Measurements from ENCODE around the gene CMPK1.

Gene CMPK1

GRCh38 chr1:47389731-47390130 is 56.1 kb downstream of the CMPK1 start:
- TF ChIP-seq CTCF (IDR thresholded peaks at IDR 0.05; ENCODE audit: extremely low read depth, insufficient read depth, missing control alignments): no peak
- in situ Hi-C loops (cut with MboI; ENCODE audit: low pct_unique_long_range_greater_than_20kb, low sequenced_read_pairs, unreplicated experiment): no loop called here
- DNase-seq (ENCODE audit: low spot score): no peak

- TF ChIP-seq CTCF (IDR thresholded peaks at IDR 0.05; ENCODE audit: extremely low read depth, insufficient read depth, missing control alignments): no peak
- in situ Hi-C loops (cut with MboI; ENCODE audit: low pct_unique_long_range_greater_than_20kb, low sequenced_read_pairs, unreplicated experiment): no loop called here
- no peak for DNase-seq (ENCODE audit: low spot score)
These were observed 57.3 kb downstream of the CMPK1 start for GRCh38 chr1:47390843-47391242.

- in situ Hi-C loops (cut with MboI; ENCODE audit: low pct_unique_long_range_greater_than_20kb, low sequenced_read_pairs, unreplicated experiment): no loop called here
- DNase-seq (ENCODE audit: low spot score): no peak
- no peak for TF ChIP-seq CTCF (IDR thresholded peaks at IDR 0.05; ENCODE audit: extremely low read depth, insufficient read depth, missing control alignments)
These were observed 59.6 kb downstream of the CMPK1 start for GRCh38 chr1:47393141-47393540.

- in situ Hi-C loops (cut with MboI; ENCODE audit: low pct_unique_long_range_greater_than_20kb, low sequenced_read_pairs, unreplicated experiment): no loop called here
- no peak for DNase-seq (ENCODE audit: low spot score)
- TF ChIP-seq CTCF (IDR thresholded peaks at IDR 0.05; ENCODE audit: extremely low read depth, insufficient read depth, missing control alignments): no peak
These were observed 61.8 kb downstream of the CMPK1 start for GRCh38 chr1:47395433-47395832.

- DNase-seq (ENCODE audit: low spot score): no peak
- in situ Hi-C loops (cut with MboI; ENCODE audit: low pct_unique_long_range_greater_than_20kb, low sequenced_read_pairs, unreplicated experiment): no loop called here
- no peak for TF ChIP-seq CTCF (IDR thresholded peaks at IDR 0.05; ENCODE audit: extremely low read depth, insufficient read depth, missing control alignments)
These were observed 63.1 kb downstream of the CMPK1 start for GRCh38 chr1:47396671-47397196.

- in situ Hi-C loops (cut with MboI; ENCODE audit: low pct_unique_long_range_greater_than_20kb, low sequenced_read_pairs, unreplicated experiment): no loop called here
- no peak for TF ChIP-seq CTCF (IDR thresholded peaks at IDR 0.05; ENCODE audit: extremely low read depth, insufficient read depth, missing control alignments)
- no peak for DNase-seq (ENCODE audit: low spot score)
These were observed 65.7 kb downstream of the CMPK1 start for GRCh38 chr1:47399138-47399845.

Data from GM13977 (cell line).